Keratinocyte (primary cell): ENCODE data around the gene KLHL22. TPM values are rescaled to one million over a fixed set of nuclear protein-coding genes. Genes with fewer than 3 reads are reported as not detected.

Experiments used
- DNase-seq: peaks from one replicate; pipeline ENCODE4 v3.0.0-alpha.2; 2011; ENCODE audit warnings: low read depth, missing footprints, low spot score
- FAIRE-seq: peaks from 2 replicates; lab custom pipeline; 2011; peaks lifted over from hg19 to GRCh38; lab: Jason Lieb, UNC
- H2AFZ ChIP-seq: 2 replicates; pipeline ENCODE4 v1.6.0; 2012; ENCODE audit warnings: low read length, control low read depth, inconsistent platforms; ENCODE audit not compliant: control insufficient read depth
- H3K27ac ChIP-seq: 2 replicates; pipeline ENCODE4 v1.5.1; 2011; ENCODE audit warnings: low read length; ENCODE audit not compliant: control insufficient read depth, insufficient read depth
- H3K27me3 ChIP-seq: 3 replicates; pipeline ENCODE4 v1.6.0; 2011; ENCODE audit warnings: low read length; ENCODE audit not compliant: control insufficient read depth, insufficient read depth; ENCODE audit errors: extremely low read depth
- H3K36me3 ChIP-seq, 2 experiments: 2 replicates in 1 of 2; 3 replicates in 1 of 2; pipeline ENCODE4 v1.5.1; 2011; ENCODE audit warnings: low read length in 2 of 2, mild to moderate bottlenecking in 1 of 2; ENCODE audit not compliant: control insufficient read depth in 2 of 2, insufficient read depth in 2 of 2; ENCODE audit errors: extremely low read depth in 1 of 2
- H3K4me1 ChIP-seq: 3 replicates; pipeline ENCODE4 v1.5.1; 2011; ENCODE audit warnings: low read length; ENCODE audit not compliant: control insufficient read depth, insufficient read depth; ENCODE audit errors: extremely low read depth
- H3K4me2 ChIP-seq: 3 replicates; pipeline ENCODE4 v1.6.0; 2011; ENCODE audit warnings: low read depth, low read length; ENCODE audit not compliant: control insufficient read depth, insufficient read depth; ENCODE audit errors: extremely low read depth
- H3K4me3 ChIP-seq, 3 experiments: fragments of 200-600 bp in 1 of 3; sonication (generic) in 1 of 3; 2 replicates in 2 of 3; 3 replicates in 1 of 3; pipeline ENCODE4 v1.5.1; 2011 to 2016; ENCODE audit warnings: low read length in 3 of 3, mild to moderate bottlenecking in 3 of 3, control low read depth in 2 of 3, inconsistent platforms in 1 of 3, low read depth in 1 of 3, mixed read lengths in 1 of 3, mixed run types in 1 of 3, moderate library complexity in 1 of 3; ENCODE audit not compliant: control insufficient read depth in 2 of 3, insufficient read depth in 2 of 3; ENCODE audit errors: extremely low read depth in 1 of 3
- H3K79me2 ChIP-seq: 2 replicates; pipeline ENCODE4 v1.6.0; 2012; ENCODE audit warnings: low read length; ENCODE audit not compliant: control insufficient read depth, insufficient read depth
- H3K9ac ChIP-seq: 3 replicates; pipeline ENCODE4 v1.6.0; 2011; ENCODE audit warnings: low read length; ENCODE audit not compliant: control insufficient read depth, insufficient read depth; ENCODE audit errors: extremely low read depth
- H3K9me1 ChIP-seq: 3 replicates; pipeline ENCODE4 v1.6.0; 2011; ENCODE audit warnings: low read length; ENCODE audit not compliant: control insufficient read depth, insufficient read depth; ENCODE audit errors: extremely low read depth
- H3K9me3 ChIP-seq: 2 replicates; pipeline ENCODE4 v1.5.1; 2012; ENCODE audit warnings: low read depth, low read length; ENCODE audit not compliant: control insufficient read depth
- H4K20me1 ChIP-seq: 3 replicates; pipeline ENCODE4 v1.6.0; 2011; ENCODE audit warnings: low read length; ENCODE audit not compliant: control insufficient read depth, insufficient read depth; ENCODE audit errors: extremely low read depth
- EZH2 ChIP-seq: IDR thresholded peaks from one replicate; pipeline ENCODE4 v1.6.1; 2012; ENCODE audit warnings: inconsistent platforms, mild to moderate bottlenecking, low read length, moderate library complexity
- dilution Hi-C: fragments of 300-500 bp; cut with MboI; formaldehyde crosslinking; loops from one replicate; pipeline ENCODE4 v1.7.0; 2020; ENCODE audit warnings: low sequenced_read_pairs; ENCODE audit not compliant: extremely low pct_ligation_motif_present
- polyA plus RNA-seq, 5 experiments: library from polyadenylated mRNA; depleted of rRNA in 3 of 5; stranded (reverse) in 3 of 5; stranded (forward) in 1 of 5; unstranded in 1 of 5; fragments of >200 nt; gene quantifications; 1 replicate in 1 of 5; 2 replicates in 3 of 5; 3 replicates in 1 of 5; pipeline versions ENCODE4 v1.2.1 to v1.2.3, GENCODE V29; 2011 to 2012; ENCODE audit warnings: missing spikeins in 2 of 5, low read depth in 1 of 5, low replicate concordance in 1 of 5
- TF ChIP-seq, protein P1 (sequence below), 3 experiments: IDR thresholded peaks in 1 of 3; conservative IDR thresholded peaks in 1 of 3; optimal IDR thresholded peaks in 1 of 3; 2 replicates in 2 of 3; 3 replicates in 1 of 3; pipeline versions ENCODE3 to v1.5.1; 2011; ENCODE audit warnings: low read length in 3 of 3, mild to moderate bottlenecking in 3 of 3, moderate library complexity in 2 of 3, control low read depth in 1 of 3, inconsistent platforms in 1 of 3; ENCODE audit not compliant: insufficient read depth in 2 of 3; ENCODE audit errors: extremely low read depth in 1 of 3

The KLHL22 gene
- polyA plus RNA-seq, 1 donor (not counting 4 experiments of a cell fraction or from before 2014, with no cell fraction given), result 9.3 TPM

DNA sequence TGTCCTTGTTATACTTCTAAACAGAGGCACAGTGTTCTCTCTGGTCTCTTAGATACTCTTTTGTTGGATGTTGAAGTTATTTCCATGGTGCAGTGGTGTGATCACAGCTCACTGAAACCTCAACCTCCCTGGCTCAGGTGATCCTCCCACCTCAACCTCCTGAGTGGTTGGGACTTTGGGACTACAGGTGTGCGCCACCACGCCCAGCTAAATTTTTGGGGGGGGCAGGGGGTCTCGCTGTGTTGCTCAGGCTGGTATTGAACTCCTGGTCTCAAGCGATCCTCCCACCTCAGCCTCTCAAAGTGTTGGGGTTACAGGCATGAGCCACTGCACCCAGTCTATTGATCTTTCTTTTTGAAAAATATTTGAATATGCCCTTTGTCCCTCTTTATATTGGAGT is 86.7 kb downstream of the KLHL22 start:
- Histone ChIP-seq H3K9me1 (no peaks in the 10 kb centered on the region), H3K27me3 (no peaks in the 10 kb centered on the region), H3K27ac (no peak overlapping the region), H2AFZ (no peak overlapping the region), H3K4me3 (no peak overlapping the region), H3K79me2 (no peaks in the 10 kb centered on the region), H4K20me1 (no peaks in the 10 kb centered on the region), H3K4me2 (no peak overlapping the region), H3K4me1 (no peaks in the 10 kb centered on the region), H3K9me3 (no peaks in the 10 kb centered on the region), H3K36me3 (peaks cover 8 to 21% of the 10 kb centered on the region in 2 experiments), H3K9ac (no peak overlapping the region)
- no peak for FAIRE-seq
- dilution Hi-C loops, result no loop called here
- DNase-seq, result no peak
- TF ChIP-seq EZH2, result no peak
- TF ChIP-seq, protein P1, sequence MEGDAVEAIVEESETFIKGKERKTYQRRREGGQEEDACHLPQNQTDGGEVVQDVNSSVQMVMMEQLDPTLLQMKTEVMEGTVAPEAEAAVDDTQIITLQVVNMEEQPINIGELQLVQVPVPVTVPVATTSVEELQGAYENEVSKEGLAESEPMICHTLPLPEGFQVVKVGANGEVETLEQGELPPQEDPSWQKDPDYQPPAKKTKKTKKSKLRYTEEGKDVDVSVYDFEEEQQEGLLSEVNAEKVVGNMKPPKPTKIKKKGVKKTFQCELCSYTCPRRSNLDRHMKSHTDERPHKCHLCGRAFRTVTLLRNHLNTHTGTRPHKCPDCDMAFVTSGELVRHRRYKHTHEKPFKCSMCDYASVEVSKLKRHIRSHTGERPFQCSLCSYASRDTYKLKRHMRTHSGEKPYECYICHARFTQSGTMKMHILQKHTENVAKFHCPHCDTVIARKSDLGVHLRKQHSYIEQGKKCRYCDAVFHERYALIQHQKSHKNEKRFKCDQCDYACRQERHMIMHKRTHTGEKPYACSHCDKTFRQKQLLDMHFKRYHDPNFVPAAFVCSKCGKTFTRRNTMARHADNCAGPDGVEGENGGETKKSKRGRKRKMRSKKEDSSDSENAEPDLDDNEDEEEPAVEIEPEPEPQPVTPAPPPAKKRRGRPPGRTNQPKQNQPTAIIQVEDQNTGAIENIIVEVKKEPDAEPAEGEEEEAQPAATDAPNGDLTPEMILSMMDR (optimal IDR thresholded peaks at IDR 0.05 in 1 of 3, IDR thresholded peaks at IDR 0.05 in 1 of 3, conservative IDR thresholded peaks at IDR 0.05 in 1 of 3; ENCODE audit: extremely low read depth in 1 of 3, insufficient read depth in 2 of 3, low read length in 3 of 3), result no peak

DNA sequence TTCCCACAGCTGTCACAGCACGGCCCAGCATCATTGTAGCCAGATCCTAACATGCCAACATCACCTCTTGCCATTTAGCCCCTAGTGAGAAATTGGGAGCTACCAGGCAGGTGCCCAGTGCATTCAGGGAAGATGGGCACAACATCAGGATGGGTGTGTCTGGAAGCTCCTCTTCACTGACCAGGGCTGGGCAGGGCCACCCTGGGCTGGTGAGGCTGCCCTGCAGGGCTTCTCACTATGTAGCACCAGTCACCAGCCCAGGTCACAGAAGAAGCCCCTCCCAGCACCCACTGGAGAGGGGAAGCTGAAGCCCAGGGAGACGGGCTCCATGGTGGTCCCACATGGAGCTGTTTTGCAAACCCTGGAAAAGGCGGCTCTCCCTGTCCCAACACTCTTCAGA is 87.8 kb downstream of the KLHL22 start:
- no peaks in the 10 kb centered on the region for H3K79me2 ChIP-seq
- H3K36me3 ChIP-seq, result peaks cover 8 to 22% of the 10 kb centered on the region in 2 experiments
- dilution Hi-C loops, result no loop called here
- H4K20me1 ChIP-seq, result no peaks in the 10 kb centered on the region
- TF ChIP-seq EZH2, result no peak
- TF ChIP-seq, protein P1 (optimal IDR thresholded peaks at IDR 0.05 in 1 of 3, IDR thresholded peaks at IDR 0.05 in 1 of 3, conservative IDR thresholded peaks at IDR 0.05 in 1 of 3; ENCODE audit: extremely low read depth in 1 of 3, insufficient read depth in 2 of 3, low read length in 3 of 3), result no peak
- no peak overlapping the region for H3K4me3 ChIP-seq
- DNase-seq, result no peak
- no peaks in the 10 kb centered on the region for H3K4me1 ChIP-seq
- H3K9me3 ChIP-seq, result no peaks in the 10 kb centered on the region
- no peak overlapping the region for H3K4me2 ChIP-seq
- no peak overlapping the region for H2AFZ ChIP-seq
- H3K27ac ChIP-seq, result no peak overlapping the region
- no peak for FAIRE-seq
- H3K9me1 ChIP-seq, result no peaks in the 10 kb centered on the region
- no peaks in the 10 kb centered on the region for H3K27me3 ChIP-seq
- no peak overlapping the region for H3K9ac ChIP-seq
